ENCODE data around the gene ENTREP1.

The ENTREP1 gene

GRCh38 chr9:69322256-69322655 lies 2.8 kb upstream of the ENTREP1 start:
- no peak for FAIRE-seq

GRCh38 chr9:69323861-69324260 lies 1.2 kb upstream of the ENTREP1 start:
- peak; percentile 74 for FAIRE-seq

- no peak for FAIRE-seq
Observed at GRCh38 chr9:69325409-69326212, 596 bp downstream of the ENTREP1 start.

GRCh38 chr9:69326261-69326660 lies 1.2 kb downstream of the ENTREP1 start:
- FAIRE-seq: no peak

GRCh38 chr9:69330580-69330979 lies 5.6 kb downstream of the ENTREP1 start:
- no peak for FAIRE-seq

GRCh38 chr9:69331444-69331843 lies 6.4 kb downstream of the ENTREP1 start:
- no peak for FAIRE-seq

- FAIRE-seq: no peak
Observed at GRCh38 chr9:69332067-69332685, 7.2 kb downstream of the ENTREP1 start.

- FAIRE-seq: no peak
Observed at GRCh38 chr9:69333716-69334115, 8.7 kb downstream of the ENTREP1 start.

GRCh38 chr9:69334317-69334716 lies 9.3 kb downstream of the ENTREP1 start:
- FAIRE-seq: no peak

GRCh38 chr9:69339620-69340019 lies 14.6 kb downstream of the ENTREP1 start:
- no peak for FAIRE-seq

GRCh38 chr9:69340631-69341030 lies 15.6 kb downstream of the ENTREP1 start:
- no peak for FAIRE-seq

- FAIRE-seq: no peak
Observed at GRCh38 chr9:69342769-69343168, 17.8 kb downstream of the ENTREP1 start.

- no peak for FAIRE-seq
Observed at GRCh38 chr9:69344459-69344858, 19.4 kb downstream of the ENTREP1 start.

GRCh38 chr9:69346596-69347390 lies 21.8 kb downstream of the ENTREP1 start:
- no peak for FAIRE-seq

- peak; percentile 51 for FAIRE-seq
Observed at GRCh38 chr9:69347607-69348006, 22.6 kb downstream of the ENTREP1 start.

- FAIRE-seq: no peak
Observed at GRCh38 chr9:69351227-69351626, 26.2 kb downstream of the ENTREP1 start.

- no peak for FAIRE-seq
Observed at GRCh38 chr9:69355232-69355631, 30.2 kb downstream of the ENTREP1 start.

GRCh38 chr9:69357030-69357775 lies 32.2 kb downstream of the ENTREP1 start:
- FAIRE-seq: no peak

- FAIRE-seq: no peak
Observed at GRCh38 chr9:69357821-69358220, 32.8 kb downstream of the ENTREP1 start.

GRCh38 chr9:69363191-69363590 lies 38.2 kb downstream of the ENTREP1 start:
- FAIRE-seq: no peak

GRCh38 chr9:69364510-69365150 lies 39.6 kb downstream of the ENTREP1 start:
- FAIRE-seq: no peak

- FAIRE-seq: no peak
Observed at GRCh38 chr9:69370430-69370829, 45.4 kb downstream of the ENTREP1 start.

Measured in endometrium (tissue), 2 donors.